ENCODE measurements around the gene LAYN.

DNA sequence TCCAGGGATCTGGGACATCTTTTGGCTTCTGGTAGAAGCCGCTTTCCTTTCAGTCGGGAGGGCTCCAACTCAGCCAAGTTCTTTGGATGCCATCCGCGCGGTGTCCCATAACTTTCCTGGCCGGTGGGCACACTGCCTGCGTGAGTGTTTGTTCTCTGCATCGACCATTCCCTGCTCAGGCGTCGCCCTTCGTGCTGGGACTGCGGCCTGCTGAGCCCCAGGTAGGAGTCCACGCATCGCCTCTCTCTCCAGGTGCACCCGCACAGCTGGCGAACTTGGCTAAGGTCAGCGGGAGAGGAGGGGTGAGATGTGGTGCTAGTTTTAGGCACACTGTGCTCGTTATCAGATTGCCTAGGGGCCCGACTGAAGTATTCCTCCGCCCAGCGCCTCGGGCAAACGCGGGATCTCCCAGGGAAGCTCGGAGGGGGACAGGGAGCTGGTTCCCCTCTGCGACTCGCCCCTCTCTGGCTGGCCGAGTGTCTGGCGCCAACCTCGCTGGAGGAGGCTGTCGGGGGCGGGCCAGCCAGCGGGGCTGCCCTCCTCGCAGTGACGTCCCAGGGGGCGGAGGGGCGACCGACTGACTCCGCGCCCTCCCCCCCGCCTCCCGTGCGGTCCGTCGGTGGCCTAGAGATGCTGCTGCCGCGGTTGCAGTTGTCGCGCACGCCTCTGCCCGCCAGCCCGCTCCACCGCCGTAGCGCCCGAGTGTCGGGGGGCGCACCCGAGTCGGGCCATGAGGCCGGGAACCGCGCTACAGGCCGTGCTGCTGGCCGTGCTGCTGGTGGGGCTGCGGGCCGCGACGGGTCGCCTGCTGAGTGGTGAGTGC is at the start of gene LAYN:
- TF ChIP-seq POLR2A (IDR thresholded peaks at IDR 0.05): peak; percentile 10 to 84
- TF ChIP-seq, protein P1, sequence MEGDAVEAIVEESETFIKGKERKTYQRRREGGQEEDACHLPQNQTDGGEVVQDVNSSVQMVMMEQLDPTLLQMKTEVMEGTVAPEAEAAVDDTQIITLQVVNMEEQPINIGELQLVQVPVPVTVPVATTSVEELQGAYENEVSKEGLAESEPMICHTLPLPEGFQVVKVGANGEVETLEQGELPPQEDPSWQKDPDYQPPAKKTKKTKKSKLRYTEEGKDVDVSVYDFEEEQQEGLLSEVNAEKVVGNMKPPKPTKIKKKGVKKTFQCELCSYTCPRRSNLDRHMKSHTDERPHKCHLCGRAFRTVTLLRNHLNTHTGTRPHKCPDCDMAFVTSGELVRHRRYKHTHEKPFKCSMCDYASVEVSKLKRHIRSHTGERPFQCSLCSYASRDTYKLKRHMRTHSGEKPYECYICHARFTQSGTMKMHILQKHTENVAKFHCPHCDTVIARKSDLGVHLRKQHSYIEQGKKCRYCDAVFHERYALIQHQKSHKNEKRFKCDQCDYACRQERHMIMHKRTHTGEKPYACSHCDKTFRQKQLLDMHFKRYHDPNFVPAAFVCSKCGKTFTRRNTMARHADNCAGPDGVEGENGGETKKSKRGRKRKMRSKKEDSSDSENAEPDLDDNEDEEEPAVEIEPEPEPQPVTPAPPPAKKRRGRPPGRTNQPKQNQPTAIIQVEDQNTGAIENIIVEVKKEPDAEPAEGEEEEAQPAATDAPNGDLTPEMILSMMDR (IDR thresholded peaks at IDR 0.05): no peak
